SU-DHL-6 (cell line): Measurements from ENCODE around the gene TMPRSS9.

ENCODE experiments used
- H2AFZ ChIP-seq: fragments of 200-600 bp; sonication (generic); 2 replicates; pipeline ENCODE4 v1.6.1; 2014; ENCODE audit warnings: low read depth, mild to moderate bottlenecking, moderate library complexity, mixed read lengths, antibody characterized with exemption, low read length; ENCODE audit not compliant: severe bottlenecking
- H3F3A ChIP-seq: fragments of 200-600 bp; shearing (Covaris generic); 2 replicates; pipeline ENCODE4 v1.6.0; 2016; ENCODE audit warnings: antibody characterized with exemption, mild to moderate bottlenecking; ENCODE audit not compliant: insufficient read depth
- H3K27ac ChIP-seq: fragments of 200-600 bp; sonication (generic); 2 replicates; pipeline ENCODE4 v1.5.1; 2016; ENCODE audit warnings: low read depth, mild to moderate bottlenecking, low read length, moderate library complexity, mixed read lengths
- H3K27me3 ChIP-seq: fragments of 200-600 bp; sonication (generic), shearing (Covaris generic); 2 replicates; pipeline ENCODE4 v1.6.0; 2014; ENCODE audit warnings: mild to moderate bottlenecking, low read length
- H3K36me3 ChIP-seq: fragments of 200-600 bp; sonication (generic); 2 replicates; pipeline ENCODE4 v1.6.1; 2014; ENCODE audit warnings: mild to moderate bottlenecking, low read length, mixed read lengths
- H3K4me2 ChIP-seq: fragments of 300-600, 200-600 bp; shearing (Covaris generic), sonication (generic); 2 replicates; pipeline ENCODE4 v1.6.0; 2014; ENCODE audit warnings: low read length, low read depth, mild to moderate bottlenecking; ENCODE audit not compliant: poor library complexity, severe bottlenecking
- H3K4me3 ChIP-seq: fragments of 200-600 bp; sonication (generic); 2 replicates; pipeline ENCODE4 v1.5.1; 2014; ENCODE audit warnings: antibody characterized with exemption, low read length, mild to moderate bottlenecking, mixed read lengths; ENCODE audit not compliant: insufficient read depth, poor library complexity, severe bottlenecking
- H3K79me2 ChIP-seq: fragments of 200-600 bp; sonication (generic); 2 replicates; pipeline ENCODE4 v1.6.1; 2014; ENCODE audit warnings: mild to moderate bottlenecking, low read length, moderate library complexity; ENCODE audit not compliant: insufficient read depth
- H3K9ac ChIP-seq: fragments of 200-600 bp; sonication (generic); 2 replicates; pipeline ENCODE4 v1.7.0; 2014; ENCODE audit warnings: mild to moderate bottlenecking, low read length
- H3K9me2 ChIP-seq: fragments of 200-600 bp; sonication (generic); replicated peaks from 2 replicates; pipeline ENCODE4 v1.6.1; 2014; ENCODE audit warnings: low read length; ENCODE audit not compliant: insufficient read depth
- H3K9me3 ChIP-seq: fragments of 200-600 bp; sonication (generic); 2 replicates; pipeline ENCODE4 v1.6.1; 2014; ENCODE audit warnings: low read length, mixed read lengths; ENCODE audit not compliant: insufficient read depth
- H4K20me1 ChIP-seq: fragments of 200-600 bp; sonication (generic); 2 replicates; pipeline ENCODE4 v1.6.1; 2014; ENCODE audit warnings: low read depth, mild to moderate bottlenecking, antibody characterized with exemption, low read length, moderate library complexity, mixed read lengths
- EZH2phosphoT487 ChIP-seq: fragments of 200-600 bp; sonication (generic), shearing (Covaris generic); conservative IDR thresholded peaks from 2 replicates; pipeline ENCODE4 v1.6.1; 2018; ENCODE audit warnings: mild to moderate bottlenecking, antibody characterized with exemption, low read length, moderate library complexity, mixed read lengths
- TF ChIP-seq, protein P1 (sequence below): fragments of 200-600 bp; sonication (generic); IDR thresholded peaks from one replicate; pipeline ENCODE4 v1.5.1; 2017; ENCODE audit warnings: antibody characterized with exemption, mild to moderate bottlenecking, low read length, moderate library complexity; ENCODE audit not compliant: insufficient read depth, poor library complexity, severe bottlenecking

Gene TMPRSS9

DNA sequence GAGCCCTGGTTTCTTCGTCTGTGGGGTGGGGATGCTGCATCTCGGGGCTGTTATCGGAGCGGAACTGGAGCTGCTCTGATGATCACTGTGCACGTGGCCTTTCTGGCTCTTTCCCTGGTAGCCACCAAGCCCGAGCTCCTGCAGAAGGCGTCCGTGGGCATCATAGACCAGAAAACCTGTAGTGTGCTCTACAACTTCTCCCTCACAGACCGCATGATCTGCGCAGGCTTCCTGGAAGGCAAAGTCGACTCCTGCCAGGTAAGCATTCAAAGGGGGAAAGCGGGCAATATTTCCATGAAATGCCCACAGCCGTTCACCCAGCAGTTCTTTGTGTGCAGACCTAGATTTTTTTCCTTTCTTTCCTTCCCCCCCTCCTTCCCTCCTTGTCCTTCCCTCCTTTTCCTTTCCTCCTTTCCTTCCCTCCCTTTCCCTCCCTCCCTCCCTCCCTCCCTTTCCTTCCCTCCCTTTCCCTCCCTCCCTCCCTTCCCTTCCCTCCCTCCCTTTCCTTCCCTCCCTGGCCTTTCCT, 57.9 kb downstream of the TMPRSS9 start:
- Histone ChIP-seq H3K4me3 (no peak overlapping the region), H3K27me3 (no peaks in the 10 kb centered on the region), H3K9me2 (no peaks in the 10 kb centered on the region), H3F3A (no peaks in the 10 kb centered on the region; the same call in 1 of the 2 replicates), H3K4me2 (no peak overlapping the region), H3K27ac (no peak overlapping the region), H3K9me3 (no peaks in the 10 kb centered on the region), H3K79me2 (no peaks in the 10 kb centered on the region), H2AFZ (no peak overlapping the region), H4K20me1 (no peaks in the 10 kb centered on the region), H3K36me3 (no peaks in the 10 kb centered on the region), H3K9ac (no peak overlapping the region)
- TF ChIP-seq EZH2phosphoT487, result no peak
- TF ChIP-seq, protein P1, sequence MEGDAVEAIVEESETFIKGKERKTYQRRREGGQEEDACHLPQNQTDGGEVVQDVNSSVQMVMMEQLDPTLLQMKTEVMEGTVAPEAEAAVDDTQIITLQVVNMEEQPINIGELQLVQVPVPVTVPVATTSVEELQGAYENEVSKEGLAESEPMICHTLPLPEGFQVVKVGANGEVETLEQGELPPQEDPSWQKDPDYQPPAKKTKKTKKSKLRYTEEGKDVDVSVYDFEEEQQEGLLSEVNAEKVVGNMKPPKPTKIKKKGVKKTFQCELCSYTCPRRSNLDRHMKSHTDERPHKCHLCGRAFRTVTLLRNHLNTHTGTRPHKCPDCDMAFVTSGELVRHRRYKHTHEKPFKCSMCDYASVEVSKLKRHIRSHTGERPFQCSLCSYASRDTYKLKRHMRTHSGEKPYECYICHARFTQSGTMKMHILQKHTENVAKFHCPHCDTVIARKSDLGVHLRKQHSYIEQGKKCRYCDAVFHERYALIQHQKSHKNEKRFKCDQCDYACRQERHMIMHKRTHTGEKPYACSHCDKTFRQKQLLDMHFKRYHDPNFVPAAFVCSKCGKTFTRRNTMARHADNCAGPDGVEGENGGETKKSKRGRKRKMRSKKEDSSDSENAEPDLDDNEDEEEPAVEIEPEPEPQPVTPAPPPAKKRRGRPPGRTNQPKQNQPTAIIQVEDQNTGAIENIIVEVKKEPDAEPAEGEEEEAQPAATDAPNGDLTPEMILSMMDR, result no peak

DNA sequence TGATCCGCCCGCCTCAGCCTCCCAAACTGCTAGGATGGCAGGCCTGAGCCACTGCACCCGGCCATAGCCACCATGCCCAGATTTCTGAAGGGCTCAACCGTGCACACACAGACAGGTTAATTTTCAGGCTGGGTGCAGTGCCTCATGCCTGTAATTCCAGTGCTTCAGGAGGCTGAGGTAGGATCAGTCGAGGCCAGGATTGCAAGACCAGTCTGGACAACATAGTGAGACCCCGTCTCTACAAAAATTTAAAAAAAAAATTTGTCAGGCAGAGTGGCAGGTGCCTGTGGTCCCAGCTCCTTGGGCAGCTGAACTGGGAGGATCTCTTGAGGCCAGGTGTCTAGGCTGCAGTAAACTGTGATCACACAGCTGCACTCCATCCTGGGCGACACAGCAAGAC, 59.7 kb downstream of the TMPRSS9 start:
- Histone ChIP-seq H4K20me1 (no peaks in the 10 kb centered on the region), H3K4me3 (no peak overlapping the region), H2AFZ (no peak overlapping the region), H3K36me3 (no peaks in the 10 kb centered on the region), H3K9me2 (no peaks in the 10 kb centered on the region), H3F3A (no peaks in the 10 kb centered on the region; the same call in 1 of the 2 replicates), H3K9ac (no peak overlapping the region), H3K9me3 (no peaks in the 10 kb centered on the region), H3K27ac (no peak overlapping the region), H3K27me3 (no peaks in the 10 kb centered on the region), H3K4me2 (no peak overlapping the region), H3K79me2 (peaks cover 8% of the 10 kb centered on the region; the same call in 1 of the 2 replicates)
- TF ChIP-seq, protein P1, result no peak
- TF ChIP-seq EZH2phosphoT487, result no peak

DNA sequence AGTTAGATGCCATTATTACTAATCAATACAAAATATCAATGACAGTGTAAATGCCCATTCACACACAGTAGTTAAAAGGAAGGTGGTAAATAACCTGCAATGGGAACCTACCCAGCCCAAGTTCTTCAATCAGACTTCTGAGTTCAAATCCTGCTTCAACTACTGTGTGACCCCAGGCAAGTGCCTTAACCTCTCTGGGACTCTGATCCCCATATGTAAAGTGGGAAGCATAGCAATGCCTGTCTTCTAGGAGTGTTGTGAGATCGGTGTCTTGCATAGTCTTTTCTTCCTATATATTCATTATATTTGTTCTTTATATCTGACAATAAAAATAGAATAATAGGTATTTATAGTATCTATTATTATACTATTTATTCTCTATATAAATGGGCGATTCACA, 60.4 kb downstream of the TMPRSS9 start:
- no peak overlapping the region for H3K9ac ChIP-seq
- H3K27ac ChIP-seq, result no peak overlapping the region
- H3K79me2 ChIP-seq, result peaks cover 13% of the 10 kb centered on the region
- H4K20me1 ChIP-seq, result no peaks in the 10 kb centered on the region
- H3K9me2 ChIP-seq, result no peaks in the 10 kb centered on the region
- no peaks in the 10 kb centered on the region for H3K36me3 ChIP-seq
- H3K27me3 ChIP-seq, result no peaks in the 10 kb centered on the region
- TF ChIP-seq, protein P1, result no peak
- no peak for TF ChIP-seq EZH2phosphoT487
- no peaks in the 10 kb centered on the region for H3K9me3 ChIP-seq
- H3K4me3 ChIP-seq, result no peak overlapping the region
- H3F3A ChIP-seq, result no peaks in the 10 kb centered on the region; the same call in 1 of the 2 replicates
- H3K4me2 ChIP-seq, result no peak overlapping the region
- H2AFZ ChIP-seq, result no peak overlapping the region
